Endothelial cell of umbilical vein (primary cell): Measurements from ENCODE around the gene VARS1. TPM values are rescaled to one million over a fixed set of nuclear protein-coding genes. Genes with fewer than 3 reads are reported as not detected.
A peak's percentile ranks its signal among the peaks of the same experiment; 100 is the strongest.

Experiments used
- BruUV-seq: library from RNA; stranded (reverse); fragments of 400-500 nt; replicated peaks from 2 replicates; lab custom pipeline; 2021; lab: Mats Ljungman, UMichigan
- CTCF ChIA-PET: fragments of 300-600, 350-600 bp; sonication (Branson Sonifier 250); formaldehyde crosslinking; loops from one replicate; lab custom pipeline; 2021; ENCODE audit warnings: antibody characterized with exemption, inconsistent platforms; lab: Charles Lee
- POLR2A ChIA-PET: fragments of 300-600, 350-600 bp; sonication (Branson Sonifier 250); formaldehyde crosslinking; loops from one replicate; lab custom pipeline; 2021; ENCODE audit warnings: antibody characterized with exemption, inconsistent platforms; lab: Charles Lee
- DNase-seq: peaks from one replicate; pipeline ENCODE4 v3.0.0-alpha.2; 2011; ENCODE audit warnings: low read depth, low spot score
- FAIRE-seq: peaks from 2 replicates; lab custom pipeline; 2011; peaks lifted over from hg19 to GRCh38; lab: Jason Lieb, UNC
- H2AFZ ChIP-seq: 2 replicates; pipeline ENCODE4 v1.6.0; 2012; ENCODE audit warnings: low read depth, low read length, control low read depth, inconsistent platforms
- H3K27ac ChIP-seq: 2 replicates; pipeline ENCODE4 v1.5.1; 2011; ENCODE audit warnings: low read depth, mild to moderate bottlenecking, control low read depth, low read length, moderate library complexity; ENCODE audit not compliant: insufficient read depth
- H3K27me3 ChIP-seq, 2 experiments: 2 replicates each; pipeline versions ENCODE4 v1.6.0 to v1.6.1; 2011; ENCODE audit warnings: low read length in 2 of 2, mixed read lengths in 1 of 2; ENCODE audit not compliant: control insufficient read depth in 2 of 2, insufficient read depth in 2 of 2
- H3K36me3 ChIP-seq, 2 experiments: 2 replicates in 1 of 2; 3 replicates in 1 of 2; pipeline ENCODE4 v1.5.1; 2011; ENCODE audit warnings: low read length in 2 of 2, mild to moderate bottlenecking in 1 of 2, moderate library complexity in 1 of 2; ENCODE audit not compliant: control insufficient read depth in 2 of 2, insufficient read depth in 2 of 2; ENCODE audit errors: extremely low read depth in 1 of 2
- H3K4me1 ChIP-seq: 3 replicates; pipeline ENCODE4 v1.5.1; 2011; ENCODE audit warnings: mild to moderate bottlenecking, low read length; ENCODE audit not compliant: control insufficient read depth, insufficient read depth; ENCODE audit errors: extremely low read depth
- H3K4me2 ChIP-seq: 2 replicates; pipeline ENCODE4 v1.6.1; 2011; ENCODE audit warnings: low read length, control low read depth, mixed read lengths; ENCODE audit not compliant: insufficient read depth
- H3K4me3 ChIP-seq, 3 experiments: fragments of 200-600 bp in 1 of 3; sonication (generic), shearing (Covaris generic) in 1 of 3; replicated peaks in 1 of 3; 2 replicates each; pipeline ENCODE4 v1.5.1; 2011 to 2016; ENCODE audit warnings: control low read depth in 3 of 3, low read length in 3 of 3, mild to moderate bottlenecking in 2 of 3, inconsistent platforms in 1 of 3, low read depth in 1 of 3, moderate library complexity in 1 of 3; ENCODE audit not compliant: insufficient read depth in 1 of 3
- H3K79me2 ChIP-seq: 2 replicates; pipeline ENCODE4 v1.6.0; 2012; ENCODE audit warnings: low read length, inconsistent platforms; ENCODE audit not compliant: control insufficient read depth, insufficient read depth
- H3K9ac ChIP-seq: replicated peaks from 2 replicates; pipeline ENCODE3; 2011; ENCODE audit warnings: low read length, control low read depth; ENCODE audit not compliant: insufficient read depth; ENCODE audit errors: extremely low read depth
- H3K9me1 ChIP-seq: replicated peaks from 3 replicates; pipeline ENCODE4 v1.6.0; 2011; ENCODE audit warnings: mild to moderate bottlenecking, low read length; ENCODE audit not compliant: control insufficient read depth, insufficient read depth; ENCODE audit errors: extremely low read depth
- H3K9me3 ChIP-seq: replicated peaks from 2 replicates; pipeline ENCODE4 v1.5.1; 2012; ENCODE audit warnings: low read length, inconsistent platforms; ENCODE audit not compliant: control insufficient read depth, insufficient read depth
- H4K20me1 ChIP-seq: replicated peaks from 2 replicates; pipeline ENCODE3; 2011; ENCODE audit warnings: mild to moderate bottlenecking, low read length; ENCODE audit not compliant: control insufficient read depth, insufficient read depth; ENCODE audit errors: extremely low read depth
- CTCF ChIP-seq, 2 donors: IDR thresholded peaks; 1 replicate in 1 of 2; 2 replicates in 1 of 2; pipeline ENCODE4 v1.5.1; 2011; ENCODE audit warnings: low read length in 2 of 2, mild to moderate bottlenecking in 2 of 2, moderate library complexity in 2 of 2, control low read depth in 1 of 2, inconsistent platforms in 1 of 2, low read depth in 1 of 2; ENCODE audit not compliant: insufficient read depth in 1 of 2; ENCODE audit errors: extremely low read depth in 1 of 2
- EZH2 ChIP-seq: IDR thresholded peaks from 2 replicates; pipeline ENCODE4 v1.6.1; 2012; ENCODE audit warnings: borderline replicate concordance, low read depth, mild to moderate bottlenecking, moderate library complexity, low read length, inconsistent platforms; ENCODE audit not compliant: severe bottlenecking
- FOS ChIP-seq: IDR thresholded peaks from 2 replicates; pipeline ENCODE4 v1.6.1; 2011; ENCODE audit warnings: mild to moderate bottlenecking, low read length, moderate library complexity, borderline replicate concordance; ENCODE audit not compliant: insufficient read depth
- GATA2 ChIP-seq: IDR thresholded peaks from 2 replicates; pipeline ENCODE4 v1.7.0; 2011; ENCODE audit warnings: low read depth, mild to moderate bottlenecking, moderate library complexity, mixed read lengths, low read length; ENCODE audit not compliant: insufficient read length, insufficient read depth
- JUN ChIP-seq: IDR thresholded peaks from 2 replicates; pipeline ENCODE4 v1.6.1; 2011; ENCODE audit warnings: borderline replicate concordance, low read depth; ENCODE audit not compliant: insufficient read length, insufficient read depth
- MYC ChIP-seq: IDR thresholded peaks from one replicate; pipeline ENCODE4 v1.6.1; 2011; ENCODE audit warnings: mild to moderate bottlenecking, low read depth, low read length
- POLR2A ChIP-seq: IDR thresholded peaks from 2 replicates; pipeline ENCODE4 v1.6.1; 2012; ENCODE audit warnings: low read depth, mild to moderate bottlenecking, control low read depth, low read length
- POLR2AphosphoS5 ChIP-seq: IDR thresholded peaks from 2 replicates; pipeline ENCODE4 v1.6.1; 2012; ENCODE audit warnings: low read depth, mild to moderate bottlenecking, control low read depth, low read length, moderate library complexity; ENCODE audit not compliant: insufficient read depth
- dilution Hi-C: fragments of 300-500 bp; cut with MboI; formaldehyde crosslinking; loops from one replicate; pipeline ENCODE4 v1.15.0; 2019; ENCODE audit warnings: low sequenced_read_pairs; ENCODE audit not compliant: extremely low pct_ligation_motif_present
- intact Hi-C: fragments of 100-400 bp; cut with micrococcal nuclease; formaldehyde crosslinking; loops from one replicate; pipeline ENCODE4 v1.10.0; 2022
- polyA plus RNA-seq, 4 experiments: library from polyadenylated mRNA; depleted of rRNA in 3 of 4; stranded (reverse) in 3 of 4; unstranded in 1 of 4; fragments of >200 nt; gene quantifications; 2 replicates each; pipeline versions ENCODE4 v1.2.1 to v1.2.3, GENCODE V29; 2011 to 2012; ENCODE audit warnings: missing spikeins in 1 of 4
- total RNA-seq: library from RNA; stranded (reverse); gene quantifications from 2 replicates; pipeline ENCODE4 v1.2.3, GENCODE V29; 2021
- TF ChIP-seq, protein P1 (sequence below): IDR thresholded peaks from 2 replicates; pipeline ENCODE4 v1.6.1; 2011; ENCODE audit not compliant: insufficient read depth, insufficient read length

Gene VARS1
- total and polyA plus RNA-seq, 2 donors (not counting 3 experiments of a cell fraction or from before 2014, with no cell fraction given): 37.4 to 121 TPM

GRCh38 chr6:31827286-31828079, 31.9 kb upstream of the VARS1 start, which contains the start of gene HSPA1B:
TSS of gene HSPA1B (plus strand) at chr6:31827738. CDS start at chr6:31827951, 213 bp downstream.
- no peaks in the 10 kb centered on the region for H4K20me1 ChIP-seq
- peak within 1 kb of the TSS; percentile 67 for H3K4me2 ChIP-seq
- TSS peak; percentile 76 for BruUV-seq
- H3K9ac ChIP-seq: peak within 1 kb of the TSS; percentile 71
- DNase-seq (peak; percentile 100), FAIRE-seq (peak; percentile 100)
- no peaks in the 10 kb centered on the region for H3K27me3 ChIP-seq
- peaks cover 17% of the 10 kb centered on the region for H3K4me1 ChIP-seq
- dilution Hi-C loops (no loop called here), intact Hi-C loops (loop anchor here (1.0 to 2.0 kb wide), 8 partner anchors 32 to 281 kb away; partner anchors contain the start of genes ABHD16A, ATP6V1G2, BAG6 and NEU1)
- H3K9me1 ChIP-seq: no peaks in the 10 kb centered on the region
- no peaks in the 10 kb centered on the region for H3K9me3 ChIP-seq
- POLR2A ChIA-PET: interaction anchor here (0.5 to 2.3 kb wide), 35 partner anchors 10 to 1229 kb away, joined by 3 to 43 read pairs (median 4); partner anchors contain the start of genes ABHD16A, C6orf47, CLIC1 and DDAH2
- H3K36me3 ChIP-seq: no peaks in the 10 kb centered on the region
- H3K79me2 ChIP-seq: peaks cover 21% of the 10 kb centered on the region
- CTCF ChIA-PET: interaction anchor here (0.8 to 2.3 kb wide), 12 partner anchors 13 to 175 kb away, joined by 3 to 10 read pairs (median 6); partner anchors contain the start of genes BAG6, DDAH2, LSM2 and LY6G5C
- peak within 1 kb of the TSS in 2 of 3 experiments; percentile 41 to 45 for H3K4me3 ChIP-seq
- peak within 1 kb of the TSS; percentile 56 for H3K27ac ChIP-seq
- TF ChIP-seq MYC (no peak), GATA2 (no peak), POLR2AphosphoS5 (peak; percentile 100), EZH2 (no peak), FOS (no peak), JUN (no peak), POLR2A (peak; percentile 99), CTCF (IDR thresholded peaks at IDR 0.05; ENCODE audit: extremely low read depth in 1 of 2, insufficient read depth in 1 of 2, low read depth in 1 of 2, low read length in 2 of 2) (no peak)
- TF ChIP-seq, protein P1, sequence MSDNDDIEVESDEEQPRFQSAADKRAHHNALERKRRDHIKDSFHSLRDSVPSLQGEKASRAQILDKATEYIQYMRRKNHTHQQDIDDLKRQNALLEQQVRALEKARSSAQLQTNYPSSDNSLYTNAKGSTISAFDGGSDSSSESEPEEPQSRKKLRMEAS: no peak
- H2AFZ ChIP-seq: peak within 1 kb of the TSS; percentile 37
